Hematopoietic multipotent progenitor cell treated with erythropoietin and hydrocortisone succinate and interleukin-3 and kit ligand, for 4 days (in vitro differentiated cells): ENCODE results near the gene ESRRB.

Source experiments
- DNase-seq: peaks from one replicate; pipeline ENCODE4 v3.0.0-alpha.2; 2015

Gene ESRRB

GRCh38 chr14:76547831-76548230, 171.9 kb downstream of the ESRRB start:
- DNase-seq, result no peak

- peak; percentile 26 for DNase-seq
Observed at GRCh38 chr14:76550534-76550933, 174.6 kb downstream of the ESRRB start.

GRCh38 chr14:76551116-76551515, 175.2 kb downstream of the ESRRB start:
- DNase-seq, result no peak
